Right ventricle myocardium inferior (tissue), 1 donor: Measurements from ENCODE around the gene PRCP. TPM values are rescaled to one million over a fixed set of nuclear protein-coding genes. Genes with fewer than 3 reads are reported as not detected.
"Not testable (repeated sequence)": the region's sequence is repeated elsewhere in the genome, so short reads cannot be mapped to it uniquely, and the experiment has no call there.

Experiments
- ATAC-seq: fragments of 200-7000 bp; cut with Tn5 transposase; one replicate; pipeline ENCODE4 v1.9.1; 2020; ENCODE audit warnings: mild to moderate bottlenecking, moderate library complexity
- DNase-seq: peaks from one replicate; pipeline ENCODE4 v3.0.0; 2021; ENCODE audit errors: missing footprints
- intact Hi-C: fragments of 100-400 bp; cut with DNase I; formaldehyde crosslinking; loops from one replicate; pipeline ENCODE4 v1.11.0; 2022
- total RNA-seq: library from RNA; stranded (reverse); fragmentation: NEBNext Ultra II Directional; extraction: Animal tissue kit (Norgen Biotek cat#: 25700); gene quantifications from one replicate; pipeline ENCODE4 v1.2.1, GENCODE V29; 2021
- donor health status: DM: no; HTN: yes; CAD: no; lungs with severe emphysema.

The PRCP gene
- total RNA-seq, 1 donor from 2014 or later, result 43.4 TPM

DNA sequence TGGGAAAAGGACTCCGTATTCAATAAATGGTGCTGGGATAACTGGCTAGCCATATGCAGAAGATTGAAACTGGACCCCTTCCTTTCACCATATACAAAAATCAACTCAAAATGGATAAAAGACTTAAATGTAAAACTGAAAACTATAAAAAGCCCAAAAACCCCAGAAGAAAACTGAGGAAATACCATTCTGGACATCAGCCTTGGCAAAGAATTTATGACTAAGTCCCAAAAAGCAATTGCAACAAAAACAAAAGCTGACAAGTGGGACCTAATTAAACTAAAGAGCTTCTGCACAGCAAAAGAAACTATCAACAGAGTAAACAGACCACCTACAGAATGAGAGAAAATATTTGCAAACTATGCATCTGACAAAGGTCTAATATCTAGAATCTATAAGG, 45.3 kb downstream of the PRCP start:
- ATAC-seq, DNase-seq, intact Hi-C loops: not testable (repeated sequence)

DNA sequence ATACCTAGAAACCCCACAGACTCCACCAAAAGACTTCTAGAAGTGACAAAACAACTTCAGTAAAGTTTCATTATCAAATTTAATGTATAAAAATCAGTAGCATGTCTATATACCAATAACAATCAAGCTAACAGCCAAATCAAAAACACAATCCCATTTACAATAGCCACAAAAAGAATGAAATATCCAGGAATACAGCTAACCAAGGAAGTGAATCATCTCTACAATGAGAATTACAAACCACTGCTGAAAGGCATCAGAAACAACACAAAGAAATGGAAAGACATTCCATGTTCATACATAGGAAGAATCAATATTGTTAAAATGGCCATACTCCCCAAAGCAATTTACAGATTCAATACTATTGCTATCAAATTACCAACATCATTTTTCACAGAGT, 46.0 kb downstream of the PRCP start:
- ATAC-seq (no peak), DNase-seq (no peak)
- intact Hi-C loops, result no loop called here

DNA sequence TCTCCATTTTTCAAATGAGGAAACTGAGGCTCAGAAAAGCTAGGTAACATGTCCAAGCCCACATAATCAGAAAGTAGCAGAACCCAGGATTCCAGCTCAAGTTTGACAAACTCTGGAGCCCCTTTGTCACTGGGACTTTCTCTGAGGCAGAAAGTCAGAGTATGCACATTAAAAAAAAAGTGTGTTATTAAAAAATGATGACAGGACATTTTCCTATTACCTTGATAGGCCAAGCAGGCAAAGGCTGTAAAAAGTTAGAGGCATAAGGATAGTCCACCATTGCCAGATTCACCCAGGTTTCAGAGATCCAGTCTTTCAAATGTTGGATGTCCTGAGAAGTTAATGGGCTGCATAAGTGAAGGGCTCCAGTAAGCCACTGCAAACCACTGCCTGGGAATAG, 51.4 kb downstream of the PRCP start:
- intact Hi-C loops, result no loop called here
- ATAC-seq (no peak), DNase-seq (no peak)

DNA sequence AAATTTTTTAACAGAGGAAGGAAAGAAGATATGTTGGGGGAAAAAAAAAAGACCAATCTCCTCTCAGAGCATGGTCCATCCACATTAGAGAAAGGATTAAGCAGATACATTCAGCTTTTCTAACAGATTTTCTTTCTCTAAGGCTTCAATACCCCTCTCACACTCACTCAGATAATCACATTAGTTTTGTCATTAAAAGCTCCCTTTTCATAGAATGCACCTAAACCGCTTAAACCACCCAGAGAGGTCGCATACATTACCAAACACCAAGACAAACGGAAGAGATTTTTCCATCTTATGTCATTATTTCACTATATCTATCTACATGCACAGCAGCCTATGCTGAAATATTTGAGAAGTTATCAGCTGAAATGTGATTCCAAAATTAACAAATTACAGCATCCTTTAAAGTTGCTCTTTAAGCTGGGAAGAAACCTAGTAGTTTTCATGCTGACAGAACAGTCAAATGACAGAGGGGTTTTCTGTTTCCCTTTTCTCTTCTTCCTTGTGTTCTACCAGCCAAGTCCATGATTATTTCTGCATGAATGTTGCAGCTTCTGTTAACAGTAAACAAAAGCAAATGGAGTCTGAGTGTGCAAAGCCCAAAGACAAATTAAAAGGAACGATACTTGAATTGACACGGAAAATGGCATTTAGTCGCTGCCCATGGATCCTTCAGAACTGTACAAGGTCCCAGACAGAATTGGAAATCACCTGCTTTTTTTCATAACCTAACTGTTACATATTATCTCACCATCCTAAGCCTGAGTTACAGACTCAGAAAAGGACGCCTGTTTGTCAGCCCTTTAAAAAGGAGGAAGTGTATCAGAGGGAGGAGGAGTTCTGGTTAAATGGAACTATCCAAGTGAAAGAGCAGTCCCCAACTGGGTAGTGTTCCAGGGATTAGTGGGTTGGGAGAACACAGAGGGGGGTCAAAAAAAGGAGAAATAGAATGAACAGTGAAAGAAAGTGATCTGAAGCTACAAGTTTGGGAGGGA, 54.6 kb downstream of the PRCP start:
- DNase-seq, result no peak
- ATAC-seq, result no peak
- intact Hi-C loops, result no loop called here

DNA sequence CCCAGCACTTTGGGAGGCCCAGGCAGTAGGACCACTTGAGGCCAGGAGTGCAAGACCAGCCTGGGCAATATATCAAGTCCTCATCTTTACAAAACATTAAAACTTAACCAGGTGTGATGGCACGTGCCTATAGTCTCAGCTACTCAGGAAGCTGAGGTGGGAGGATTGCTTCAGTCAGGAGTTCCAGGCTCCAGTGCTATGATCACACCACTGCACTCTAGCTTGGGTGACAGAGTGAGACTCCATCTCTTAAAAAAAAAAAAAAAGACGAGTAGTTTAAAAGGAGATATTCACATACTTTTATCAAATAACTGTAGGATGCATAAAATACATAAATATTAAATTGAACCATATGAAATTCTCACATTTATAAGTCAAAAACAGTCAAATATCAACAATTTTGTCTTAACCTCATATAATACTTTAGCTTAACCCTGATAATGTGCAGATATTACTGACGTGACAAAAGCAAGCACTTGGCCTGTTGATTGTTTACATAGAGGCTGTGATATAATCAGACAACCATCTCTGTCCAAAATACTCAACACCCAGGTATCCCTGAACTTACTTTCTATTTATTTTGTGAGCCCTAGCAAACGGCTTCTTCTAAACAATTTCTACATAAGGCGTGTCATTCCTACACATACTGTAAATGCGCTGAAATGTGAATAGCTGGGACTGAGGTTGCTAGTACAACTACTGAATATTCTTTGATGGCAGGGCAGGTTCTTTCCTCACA, 57.0 kb downstream of the PRCP start:
- intact Hi-C loops, result no loop called here
- DNase-seq (no peak), ATAC-seq (no peak)

DNA sequence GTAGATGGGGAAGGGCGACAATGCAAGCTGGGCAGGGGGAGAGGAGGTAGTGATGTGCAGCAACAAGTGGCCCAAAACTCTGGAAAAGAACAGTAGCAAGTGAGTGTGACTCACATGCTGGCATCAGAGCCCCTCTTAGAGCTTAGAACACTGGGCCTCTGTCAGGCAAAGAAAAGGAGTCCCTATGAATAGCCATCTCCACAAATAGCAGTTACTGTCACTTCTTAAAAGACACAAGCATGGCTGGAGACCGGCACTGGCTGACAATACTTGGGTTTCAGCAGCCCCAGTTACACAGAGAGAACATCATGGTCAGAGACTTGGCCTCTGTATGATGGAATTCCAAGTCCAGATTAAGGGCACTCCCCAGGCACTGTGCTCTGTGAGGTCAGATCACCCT, 58.2 kb downstream of the PRCP start:
- intact Hi-C loops, result no loop called here
- no peak for DNase-seq
- ATAC-seq, result peak; percentile 54

DNA sequence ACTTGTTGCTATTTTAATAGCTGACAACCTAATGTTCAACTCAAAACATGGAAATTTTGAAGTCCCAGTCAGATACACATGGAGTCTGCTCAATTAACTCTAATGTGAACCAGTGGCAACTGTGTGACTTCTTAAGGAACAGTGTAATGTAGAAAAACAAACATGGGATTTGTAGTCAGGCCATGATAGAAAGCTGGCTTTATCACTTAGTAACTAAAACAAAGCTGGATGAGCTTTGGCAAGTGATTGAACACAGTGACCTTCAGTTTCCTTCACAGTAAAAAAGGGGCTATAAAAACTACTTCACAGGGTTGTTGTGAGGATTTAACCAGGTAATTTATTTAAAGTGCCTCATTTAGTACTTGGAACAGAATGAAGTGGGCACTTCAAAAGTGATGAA, 62.6 kb downstream of the PRCP start:
- ATAC-seq (no peak), DNase-seq (no peak)
- intact Hi-C loops, result no loop called here

DNA sequence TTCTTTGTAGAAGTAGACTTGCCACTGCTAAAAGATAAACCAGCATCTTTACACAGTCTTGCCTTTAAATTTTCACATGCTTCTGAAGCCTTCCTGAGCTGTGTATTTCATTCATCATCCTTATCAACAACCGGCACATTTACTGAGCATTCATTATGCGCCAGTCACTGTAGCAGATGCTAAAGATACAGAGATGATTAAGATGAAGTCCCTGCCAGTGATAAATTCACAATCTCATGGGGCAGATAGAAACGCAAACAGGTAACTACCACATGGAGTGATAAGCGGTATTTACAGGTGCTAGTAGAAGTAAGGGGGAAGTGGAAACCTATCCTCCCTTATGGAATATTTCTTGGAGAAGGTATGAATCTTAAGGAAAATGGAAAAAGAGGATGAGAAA, 67.2 kb downstream of the PRCP start:
- intact Hi-C loops, result no loop called here
- DNase-seq (no peak), ATAC-seq (no peak)

DNA sequence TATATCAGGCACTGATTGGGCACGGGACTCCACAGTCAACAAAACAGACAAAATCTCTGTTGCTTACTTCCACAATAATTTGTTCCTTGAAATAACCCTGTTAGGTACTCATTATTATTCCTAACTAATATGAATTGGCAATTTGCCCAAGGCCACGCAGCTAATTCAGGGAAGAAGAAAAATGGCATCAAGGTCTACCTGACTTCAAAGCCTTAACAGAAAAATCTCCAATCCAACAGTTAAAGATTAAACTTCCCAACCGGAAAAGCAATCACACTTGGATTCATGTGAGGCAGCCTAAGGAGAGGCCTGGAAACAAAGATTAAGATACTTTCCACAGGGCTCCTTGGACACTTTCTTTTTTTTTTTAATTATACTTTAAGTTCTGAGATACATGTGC, 68.9 kb downstream of the PRCP start:
- ATAC-seq (no peak), DNase-seq (no peak)
- intact Hi-C loops, result no loop called here

DNA sequence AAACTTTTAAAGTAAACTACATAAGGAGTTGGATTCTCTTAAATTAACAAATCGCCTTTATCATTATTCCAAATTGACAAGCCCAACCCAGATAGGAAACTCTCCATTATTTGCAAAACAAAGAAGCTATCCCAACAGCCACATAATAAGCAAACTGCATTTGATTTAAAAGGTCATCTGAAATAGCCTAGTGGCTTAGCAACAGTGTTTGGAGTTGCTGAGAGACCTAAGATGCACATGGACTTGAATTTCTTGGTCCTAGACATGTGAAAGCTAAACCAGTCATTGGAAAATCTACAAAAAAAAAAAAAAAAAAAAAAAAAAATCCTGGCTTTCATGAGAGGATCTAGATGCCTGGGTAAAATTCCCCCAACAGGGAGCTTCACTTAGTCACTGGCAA, 69.5 kb downstream of the PRCP start:
- DNase-seq (no peak), ATAC-seq (no peak)
- intact Hi-C loops, result no loop called here

DNA sequence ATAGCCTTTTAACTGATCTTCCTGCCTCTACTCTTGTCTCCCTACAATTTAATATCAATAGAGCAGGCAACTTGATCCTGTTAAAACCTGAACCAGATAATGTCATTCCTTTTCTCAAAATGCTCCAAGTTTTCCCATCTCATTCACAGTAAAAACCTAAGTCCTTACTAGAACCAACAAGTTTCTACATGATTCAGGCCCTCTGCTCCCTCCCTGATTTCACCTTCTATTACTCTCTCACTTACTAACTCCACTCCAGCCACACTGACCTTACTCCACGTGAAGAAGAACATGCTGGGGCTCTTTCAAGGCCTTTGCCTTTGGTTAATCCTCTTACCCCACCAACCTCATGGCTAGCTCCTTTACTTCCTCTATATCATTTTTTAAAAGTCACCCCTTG, 71.1 kb downstream of the PRCP start:
- ATAC-seq (no peak), DNase-seq (no peak)
- intact Hi-C loops, result no loop called here

DNA sequence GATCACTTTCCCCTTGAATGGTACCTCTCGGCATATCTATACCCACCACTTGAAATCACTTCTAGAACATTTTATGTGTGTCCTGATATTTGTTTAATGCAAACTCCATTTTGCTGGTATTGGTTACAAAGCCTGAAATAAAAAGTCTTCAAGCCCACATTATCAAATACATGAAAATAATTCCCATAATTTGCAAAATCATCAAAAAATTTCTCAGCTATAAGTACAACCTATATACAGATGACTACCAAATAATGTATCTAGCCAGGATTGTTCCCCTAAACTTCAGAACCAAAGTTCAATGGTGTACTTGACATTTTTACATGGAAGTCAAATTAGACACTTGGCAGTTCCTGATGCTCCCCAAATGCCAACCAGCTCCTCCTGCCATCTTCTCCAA, 71.8 kb downstream of the PRCP start:
- no peak for ATAC-seq

DNA sequence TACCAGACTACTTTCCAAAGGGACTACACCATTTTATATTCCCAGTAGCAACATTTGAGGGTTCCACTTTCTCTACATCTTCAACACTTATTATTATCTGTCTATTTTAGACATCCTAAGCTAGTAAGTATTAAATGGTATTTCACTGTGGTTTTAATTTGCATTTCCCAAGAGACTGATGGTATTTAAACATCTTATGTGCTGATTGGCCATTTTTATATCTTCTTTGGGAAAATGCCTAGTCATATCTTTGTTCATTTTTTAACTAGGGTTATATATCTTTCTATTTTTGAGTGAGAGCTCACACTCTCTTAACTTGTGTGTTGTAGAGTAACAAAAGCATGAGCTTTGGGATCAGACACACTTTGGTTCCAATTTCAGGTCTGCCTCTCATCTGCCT, 73.7 kb downstream of the PRCP start:
- no peak for DNase-seq
- intact Hi-C loops, result no loop called here
- ATAC-seq, result no peak

More for the DNA sequence above, 71.8 kb downstream of the PRCP start:
- intact Hi-C loops, result no loop called here
- no peak for DNase-seq

DNA sequence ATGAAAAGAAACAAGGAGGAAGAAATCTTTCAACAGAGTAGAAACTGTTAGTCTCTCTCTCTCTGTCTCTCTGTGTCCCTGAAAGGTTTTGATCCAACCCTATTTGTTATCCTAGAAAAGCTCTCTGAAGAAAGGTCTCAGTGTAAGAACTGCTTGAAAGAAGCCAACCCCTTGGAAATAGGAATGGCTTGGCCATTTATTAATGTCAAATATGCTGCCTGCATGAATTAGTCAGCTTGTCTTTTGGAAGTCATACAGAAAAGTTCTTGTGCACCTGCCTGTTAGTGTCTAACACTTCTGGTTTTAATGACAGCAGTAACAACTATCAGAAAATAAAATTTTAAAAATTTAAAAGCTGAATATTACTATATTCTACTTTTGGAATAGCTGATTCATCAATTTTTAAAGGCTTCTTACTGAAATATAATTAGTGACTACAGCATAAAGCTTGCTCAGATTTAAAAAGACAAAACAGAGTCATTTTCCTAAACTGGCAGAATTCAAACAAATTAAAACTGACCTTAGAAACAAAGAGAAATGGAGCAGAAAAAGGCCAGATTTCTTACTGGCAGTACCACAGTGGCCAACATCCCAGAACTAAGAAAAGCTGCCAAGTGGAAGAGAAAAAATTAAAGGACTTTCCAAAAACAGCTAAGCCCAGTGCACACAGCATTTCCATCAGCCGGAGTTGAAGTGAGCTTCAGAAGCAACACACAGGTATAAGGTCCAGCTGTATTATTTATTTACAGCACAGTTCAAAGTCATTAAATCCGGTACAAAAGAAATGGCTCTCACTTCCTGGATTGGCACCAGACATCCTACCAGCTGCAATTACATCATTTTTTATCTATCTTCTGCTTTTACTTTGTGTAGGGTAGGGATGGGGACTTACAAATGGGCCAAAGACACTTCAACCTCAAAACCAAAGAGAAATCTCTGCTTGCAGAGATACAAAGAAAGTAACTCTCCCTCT, 76.3 kb downstream of the PRCP start:
- intact Hi-C loops, result no loop called here
- no peak for DNase-seq
- no peak for ATAC-seq

DNA sequence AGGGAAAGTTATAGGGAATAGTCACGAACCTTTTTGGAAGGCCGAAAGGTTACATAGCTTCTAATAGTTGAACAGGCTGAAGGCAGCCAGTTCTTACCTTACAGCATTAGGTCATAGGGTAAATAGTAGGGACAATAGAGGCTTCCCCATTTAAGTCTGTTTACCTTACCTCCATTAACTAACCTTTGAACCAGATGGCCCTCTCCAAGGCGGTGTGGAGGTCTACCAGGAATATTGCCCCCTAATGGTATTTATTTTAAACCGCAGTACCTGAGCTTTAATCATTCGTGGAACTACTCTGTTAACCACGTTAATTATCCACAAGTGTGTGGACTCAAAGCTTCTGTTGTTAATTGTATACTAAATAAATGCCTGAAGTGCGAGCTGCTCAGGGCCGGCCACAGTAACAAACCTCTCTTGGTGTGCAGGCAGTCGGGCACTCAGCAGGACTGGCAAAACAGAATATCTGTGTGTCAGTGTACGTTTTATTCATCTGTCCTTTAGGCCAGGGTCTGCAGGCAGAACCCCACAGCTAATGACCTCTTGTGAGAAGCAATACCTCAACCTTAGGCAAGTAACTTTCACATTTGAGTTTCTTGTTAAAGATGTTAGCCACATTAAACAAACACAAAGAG, 81.7 kb downstream of the PRCP start:
- intact Hi-C loops, result no loop called here

DNA sequence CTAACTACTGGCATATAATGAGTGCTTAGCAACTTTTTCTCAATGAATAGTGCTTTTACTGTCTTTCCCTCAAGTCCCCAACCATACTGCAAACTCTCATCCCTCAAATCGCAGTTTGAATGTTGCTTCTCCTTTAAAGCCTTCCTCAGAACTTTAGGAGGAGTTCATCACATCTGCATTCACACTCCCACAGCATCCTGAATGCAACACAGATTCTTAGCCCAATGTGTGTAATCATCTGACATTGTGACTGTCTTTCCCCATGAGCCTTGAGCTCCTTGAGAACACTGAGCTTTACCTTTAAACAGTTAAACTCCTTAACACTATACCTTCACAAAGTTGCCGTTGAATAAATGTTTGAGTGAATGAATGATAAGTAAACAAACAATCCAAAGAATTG, 84.8 kb downstream of the PRCP start:
- no peak for DNase-seq
- intact Hi-C loops, result no loop called here
- no peak for ATAC-seq

More for the DNA sequence above, 81.7 kb downstream of the PRCP start:
- no peak for DNase-seq
- no peak for ATAC-seq

DNA sequence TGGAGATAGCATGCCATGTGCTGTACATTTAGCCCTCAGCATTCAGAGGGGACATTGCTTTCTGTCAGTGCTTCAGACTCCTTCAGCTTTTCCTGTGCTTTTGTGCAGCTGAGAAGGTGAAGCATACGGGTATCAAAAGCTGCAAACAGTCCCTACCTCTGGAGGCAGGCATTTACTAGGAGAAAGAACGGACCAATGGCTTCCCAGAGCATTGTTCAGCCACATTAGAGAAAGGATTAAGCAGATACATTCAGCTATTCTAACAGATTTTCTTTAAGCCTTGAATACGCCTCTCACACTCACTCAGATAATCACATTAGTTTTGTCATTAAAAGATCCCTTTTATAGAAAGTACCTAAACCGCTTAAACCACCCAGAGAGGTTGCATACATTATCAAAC, 85.9 kb downstream of the PRCP start:
- ATAC-seq (no peak), DNase-seq (no peak)
- intact Hi-C loops, result no loop called here

DNA sequence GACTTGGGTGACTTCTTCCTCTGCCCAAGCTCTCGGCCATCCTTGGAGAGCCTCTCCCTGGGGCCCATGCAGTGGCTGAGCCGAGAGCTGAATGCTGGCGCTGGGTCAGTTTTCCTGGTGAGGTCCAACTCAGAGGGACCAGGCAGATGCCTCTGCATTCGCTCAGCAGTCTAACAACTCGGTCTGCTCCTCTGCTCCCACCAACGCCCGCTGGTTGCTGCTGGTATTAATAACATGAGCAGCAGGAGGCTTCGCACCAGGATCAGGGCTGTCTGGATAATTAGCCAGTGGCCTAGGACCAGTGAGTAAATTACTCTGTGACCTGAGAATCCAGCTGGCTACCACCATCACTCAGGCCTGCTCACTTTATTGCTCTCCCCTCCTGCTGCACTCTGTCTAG, 88.9 kb downstream of the PRCP start:
- DNase-seq (no peak), ATAC-seq (no peak)
- intact Hi-C loops, result no loop called here

DNA sequence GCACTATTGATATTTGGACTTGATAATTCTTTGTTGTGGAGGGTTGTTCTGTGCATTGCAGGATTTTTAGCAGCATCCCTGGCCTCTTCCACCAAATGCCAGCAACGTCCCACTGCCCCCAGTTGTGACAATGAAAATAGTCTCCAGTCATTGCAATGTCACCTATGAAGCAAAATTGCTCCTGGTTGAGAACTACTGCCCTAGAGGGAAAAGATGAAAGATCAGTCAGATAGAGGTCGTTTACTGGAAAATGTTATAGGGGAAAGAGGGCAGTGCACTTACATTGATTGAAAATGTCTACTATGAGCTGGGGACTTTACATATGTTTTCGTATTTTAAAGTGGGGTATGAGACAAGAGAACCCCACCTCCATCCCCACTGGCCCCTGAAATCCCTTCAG, 89.5 kb downstream of the PRCP start:
- DNase-seq (no peak), ATAC-seq (no peak)
- intact Hi-C loops, result no loop called here
